Panc1 (cell line): ENCODE measurements around the gene DESI1.
"Not testable (repeated sequence)": the region's sequence is repeated elsewhere in the genome, so short reads cannot be mapped to it uniquely, and the experiment has no call there.

ENCODE experiments used
- POLR2AphosphoS5 ChIP-seq: IDR thresholded peaks from 2 replicates; pipeline ENCODE4 v1.6.1; 2012; ENCODE audit warnings: mild to moderate bottlenecking, low read depth, low read length, moderate library complexity
- TF ChIP-seq, protein P1 (sequence below): fragments of 450-650 bp; IDR thresholded peaks from 2 replicates; pipeline ENCODE4 v1.5.1; 2017; ENCODE audit warnings: mild to moderate bottlenecking

DNA sequence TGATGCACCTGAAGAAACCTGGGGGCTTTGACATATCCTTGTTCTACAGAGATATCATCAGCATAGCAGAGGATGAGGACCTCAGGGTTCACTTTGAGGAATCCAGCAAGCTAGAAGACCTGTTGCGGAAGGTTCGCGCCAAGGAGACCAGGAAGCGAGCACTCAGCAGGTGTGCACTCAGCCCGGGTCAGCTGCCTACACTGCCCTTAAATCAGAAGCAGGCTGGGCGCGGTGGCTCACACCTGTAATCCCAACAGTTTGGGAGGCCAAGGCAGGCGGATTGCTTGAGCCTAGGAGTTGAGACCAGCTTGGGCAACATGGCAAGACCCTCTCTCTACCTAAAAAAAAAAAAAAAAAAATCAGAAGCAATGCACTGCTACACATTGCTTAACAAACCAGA lies 16.8 kb upstream of the DESI1 start:
- TF ChIP-seq, protein P1, sequence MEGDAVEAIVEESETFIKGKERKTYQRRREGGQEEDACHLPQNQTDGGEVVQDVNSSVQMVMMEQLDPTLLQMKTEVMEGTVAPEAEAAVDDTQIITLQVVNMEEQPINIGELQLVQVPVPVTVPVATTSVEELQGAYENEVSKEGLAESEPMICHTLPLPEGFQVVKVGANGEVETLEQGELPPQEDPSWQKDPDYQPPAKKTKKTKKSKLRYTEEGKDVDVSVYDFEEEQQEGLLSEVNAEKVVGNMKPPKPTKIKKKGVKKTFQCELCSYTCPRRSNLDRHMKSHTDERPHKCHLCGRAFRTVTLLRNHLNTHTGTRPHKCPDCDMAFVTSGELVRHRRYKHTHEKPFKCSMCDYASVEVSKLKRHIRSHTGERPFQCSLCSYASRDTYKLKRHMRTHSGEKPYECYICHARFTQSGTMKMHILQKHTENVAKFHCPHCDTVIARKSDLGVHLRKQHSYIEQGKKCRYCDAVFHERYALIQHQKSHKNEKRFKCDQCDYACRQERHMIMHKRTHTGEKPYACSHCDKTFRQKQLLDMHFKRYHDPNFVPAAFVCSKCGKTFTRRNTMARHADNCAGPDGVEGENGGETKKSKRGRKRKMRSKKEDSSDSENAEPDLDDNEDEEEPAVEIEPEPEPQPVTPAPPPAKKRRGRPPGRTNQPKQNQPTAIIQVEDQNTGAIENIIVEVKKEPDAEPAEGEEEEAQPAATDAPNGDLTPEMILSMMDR, result not testable (repeated sequence)
- TF ChIP-seq POLR2AphosphoS5, result not testable (repeated sequence)
